Thyroid gland (tissue), 4 donors: Measurements from ENCODE around the gene DYNC1H1. TPM values are rescaled to one million over a fixed set of nuclear protein-coding genes. Genes with fewer than 3 reads are reported as not detected.
A peak's percentile ranks its signal among the peaks of the same experiment; 100 is the strongest.

ENCODE experiments used
- DNase-seq, 2 donors: peaks; one replicate each; pipeline ENCODE4 v3.0.0-alpha.2; 2019
- H3K27ac ChIP-seq, 3 donors: fragments of 200-600 bp; sonication (generic); 1 replicate in 2 of 3; 2 replicates in 1 of 3; pipeline ENCODE4 v1.5.1; 2016 to 2019; ENCODE audit warnings: mild to moderate bottlenecking in 1 of 3, moderate library complexity in 1 of 3
- H3K27me3 ChIP-seq: fragments of 200-600 bp; sonication (generic); one replicate; pipeline ENCODE4 v1.5.1; 2019
- H3K36me3 ChIP-seq, 2 donors: fragments of 200-600 bp; sonication (generic); one replicate each; pipeline ENCODE4 v1.5.1; 2016 to 2019
- H3K4me1 ChIP-seq, 2 donors: fragments of 200-600 bp; sonication (generic); one replicate each; pipeline ENCODE4 v1.5.1; 2017 to 2019
- H3K4me3 ChIP-seq, 3 donors: fragments of 200-600 bp; sonication (generic); replicated peaks in 1 of 3; 1 replicate in 2 of 3; 2 replicates in 1 of 3; pipeline ENCODE4 v1.5.1; 2016; ENCODE audit warnings: mild to moderate bottlenecking in 1 of 3
- H3K9me3 ChIP-seq: fragments of 200-600 bp; sonication (generic); one replicate; pipeline ENCODE4 v1.5.1; 2017
- POLR2A ChIP-seq, 2 donors: fragments of 450-650 bp; IDR thresholded peaks; one replicate each; pipeline ENCODE4 v1.6.1; 2017; ENCODE audit warnings: antibody characterized with exemption in 2 of 2, mild to moderate bottlenecking in 2 of 2, moderate library complexity in 1 of 2
- WGBS, 2 donors: methylation state at CpG; one replicate each; pipeline ENCODE4 v1.1.5; 2017; 5-methylcytosine and 5-hydroxymethylcytosine counted together
- intact Hi-C: fragments of 100-400 bp; cut with DNase I; formaldehyde crosslinking; loops from one replicate; pipeline ENCODE4 v1.15.1; 2023
- total RNA-seq, 4 donors: library from RNA; depleted of rRNA; stranded (reverse); fragments of >200 nt; gene quantifications; one replicate each; pipeline ENCODE4 v1.2.3, GENCODE V29; 2016
- TF ChIP-seq, protein P1 (sequence below), 6 experiments: fragments of 200-600 bp in 3 of 6; fragments of 450-650 bp in 3 of 6; sonication (generic) in 3 of 6; IDR thresholded peaks; one replicate each; pipeline ENCODE4 v1.5.1; 2016 to 2019; ENCODE audit warnings: antibody characterized with exemption in 6 of 6, mild to moderate bottlenecking in 2 of 6, inconsistent platforms in 1 of 6, moderate library complexity in 1 of 6

Gene DYNC1H1
- total RNA-seq, 4 donors from 2014 or later, result 464 to 818 (median 553) TPM

DNA sequence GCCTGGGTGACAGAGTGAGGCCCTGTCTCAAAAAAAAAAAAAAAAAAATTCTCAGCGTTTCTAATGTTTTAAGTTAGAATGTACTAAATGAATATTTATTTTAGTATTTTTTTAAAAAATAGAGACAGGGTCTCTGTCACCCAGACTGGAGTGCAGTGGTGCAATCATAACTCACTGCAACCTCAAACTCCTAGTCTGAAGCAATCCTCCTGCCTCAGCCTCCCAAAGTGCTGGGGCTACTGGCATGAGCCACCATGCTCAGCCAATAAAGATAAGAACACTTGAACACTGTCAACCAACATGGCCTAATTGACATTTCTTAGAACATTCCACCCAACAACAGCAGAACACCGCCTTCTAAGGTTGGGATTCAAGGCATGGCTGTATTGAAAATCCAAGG is 5.1 kb upstream of the DYNC1H1 start:
- 88 to 91% methylated on average over 2 of the region's 2 CpGs for WGBS, 2 donors
- Histone ChIP-seq H3K27ac (no peak overlapping the region), H3K4me3 (no peak overlapping the region), H3K36me3 (no peaks in the 10 kb centered on the region), H3K4me1 (peaks cover 3 to 15% of the 10 kb centered on the region in 2 donors), H3K27me3 (no peaks in the 10 kb centered on the region), H3K9me3 (no peaks in the 10 kb centered on the region)
- no peak for DNase-seq
- TF ChIP-seq, protein P1, sequence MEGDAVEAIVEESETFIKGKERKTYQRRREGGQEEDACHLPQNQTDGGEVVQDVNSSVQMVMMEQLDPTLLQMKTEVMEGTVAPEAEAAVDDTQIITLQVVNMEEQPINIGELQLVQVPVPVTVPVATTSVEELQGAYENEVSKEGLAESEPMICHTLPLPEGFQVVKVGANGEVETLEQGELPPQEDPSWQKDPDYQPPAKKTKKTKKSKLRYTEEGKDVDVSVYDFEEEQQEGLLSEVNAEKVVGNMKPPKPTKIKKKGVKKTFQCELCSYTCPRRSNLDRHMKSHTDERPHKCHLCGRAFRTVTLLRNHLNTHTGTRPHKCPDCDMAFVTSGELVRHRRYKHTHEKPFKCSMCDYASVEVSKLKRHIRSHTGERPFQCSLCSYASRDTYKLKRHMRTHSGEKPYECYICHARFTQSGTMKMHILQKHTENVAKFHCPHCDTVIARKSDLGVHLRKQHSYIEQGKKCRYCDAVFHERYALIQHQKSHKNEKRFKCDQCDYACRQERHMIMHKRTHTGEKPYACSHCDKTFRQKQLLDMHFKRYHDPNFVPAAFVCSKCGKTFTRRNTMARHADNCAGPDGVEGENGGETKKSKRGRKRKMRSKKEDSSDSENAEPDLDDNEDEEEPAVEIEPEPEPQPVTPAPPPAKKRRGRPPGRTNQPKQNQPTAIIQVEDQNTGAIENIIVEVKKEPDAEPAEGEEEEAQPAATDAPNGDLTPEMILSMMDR (IDR thresholded peaks at IDR 0.05), result no peak
- TF ChIP-seq POLR2A (IDR thresholded peaks at IDR 0.05), result no peak
- intact Hi-C loops, result no loop called here

- Histone ChIP-seq H3K27ac (no peak overlapping the region), H3K9me3 (no peaks in the 10 kb centered on the region), H3K4me1 (peaks cover 3 to 15% of the 10 kb centered on the region in 2 donors), H3K4me3 (no peak overlapping the region), H3K27me3 (no peaks in the 10 kb centered on the region), H3K36me3 (no peaks in the 10 kb centered on the region)
- DNase-seq, result no peak
- intact Hi-C loops, result loop anchor here (10.0 kb wide), 1 partner anchor 135 kb away; no protein-coding TSS in a partner anchor
- TF ChIP-seq POLR2A (IDR thresholded peaks at IDR 0.05), result no peak
- TF ChIP-seq, protein P1 (IDR thresholded peaks at IDR 0.05), result peak in 2 of 6 experiments; percentile 25 to 31
- 50 to 57% methylated on average over 13 of the region's 13 CpGs for WGBS, 2 donors
These were observed 4.1 kb upstream of the DYNC1H1 start for GRCh38 chr14:101960225-101960624.

GRCh38 chr14:101961011-101961721 is 3.2 kb upstream of the DYNC1H1 start:
- Histone ChIP-seq H3K4me1 (peaks cover 11 to 21% of the 10 kb centered on the region in 2 donors), H3K27me3 (no peaks in the 10 kb centered on the region), H3K4me3 (no peak overlapping the region), H3K27ac (no peak overlapping the region), H3K9me3 (no peaks in the 10 kb centered on the region), H3K36me3 (no peaks in the 10 kb centered on the region)
- 35 to 55% methylated on average over 12 to 19 of the region's 19 CpGs for WGBS, 2 donors
- TF ChIP-seq, protein P1 (IDR thresholded peaks at IDR 0.05), result peak; percentile 33 to 91 (median 83)
- TF ChIP-seq POLR2A (IDR thresholded peaks at IDR 0.05), result no peak
- DNase-seq, result peak; percentile 70 to 76
- intact Hi-C loops, result loop anchor here (10.0 kb wide), 1 partner anchor 134 kb away; no protein-coding TSS in a partner anchor

DNA sequence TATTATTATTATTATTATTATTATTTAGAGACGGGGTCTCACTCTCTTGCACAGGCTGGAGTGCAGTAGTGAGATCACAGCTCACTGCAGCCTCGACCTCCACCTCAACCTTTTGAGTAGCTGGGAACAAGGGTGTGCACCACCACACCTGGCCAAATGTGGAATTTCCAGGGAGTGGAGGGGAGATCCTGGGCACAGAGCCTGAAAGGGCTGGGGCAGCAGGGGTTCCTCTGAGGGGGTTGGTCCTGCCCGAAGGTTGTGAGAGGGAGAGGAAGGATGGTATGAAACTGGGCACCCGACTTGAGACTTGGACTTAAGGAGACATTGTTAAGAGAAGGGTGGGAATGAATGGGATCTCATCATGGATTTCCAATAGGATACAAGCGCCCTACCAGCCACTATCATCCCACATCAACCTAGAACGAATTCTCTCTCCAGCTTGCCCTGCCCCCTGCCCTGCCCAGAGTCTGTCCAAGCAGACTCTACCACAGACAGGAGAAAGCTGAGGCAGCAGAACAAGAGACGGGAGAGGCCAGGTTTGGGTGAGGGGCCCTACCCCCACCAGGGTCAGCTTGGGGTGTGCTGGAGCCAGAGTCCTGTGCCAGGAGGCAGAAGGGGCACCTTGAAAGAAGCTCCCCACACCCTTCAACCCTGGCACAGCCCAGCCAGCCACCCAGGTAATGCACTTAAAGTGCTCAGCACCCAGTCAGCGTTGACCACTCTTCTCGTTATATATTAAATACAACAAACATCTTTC is 2.4 kb upstream of the DYNC1H1 start:
- Histone ChIP-seq H3K27me3 (no peaks in the 10 kb centered on the region), H3K27ac (peak overlapping the region in 1 of 3 donors; percentile 17), H3K36me3 (no peaks in the 10 kb centered on the region), H3K4me1 (peaks cover 19 to 22% of the 10 kb centered on the region in 2 donors), H3K9me3 (no peaks in the 10 kb centered on the region), H3K4me3 (no peak overlapping the region)
- intact Hi-C loops, result loop anchor here (10.0 kb wide), 1 partner anchor 133 kb away; no protein-coding TSS in a partner anchor
- TF ChIP-seq POLR2A (IDR thresholded peaks at IDR 0.05), result no peak
- TF ChIP-seq, protein P1 (IDR thresholded peaks at IDR 0.05), result no peak
- 87 to 89% methylated on average over 9 of the region's 9 CpGs for whole genome bisulfite sequencing, 2 donors
- peak in 1 of 2 donors; percentile 26 for DNase-seq
